Hippocampal formation (tissue), 2 donors: ENCODE data around the gene TJP2.
"Not testable (repeated sequence)": the region's sequence is repeated elsewhere in the genome, so short reads cannot be mapped to it uniquely, and the experiment has no call there.

ENCODE experiments used
- DNase-seq, 2 donors: peaks; one replicate each; lab custom pipeline; 2025; lab: John Stamatoyannopoulos, UW

TJP2 gene

GRCh38 chr9:69292078-69292477, 118.0 kb downstream of the TJP2 start:
- DNase-seq, result no peak

- no peak for DNase-seq
Observed at GRCh38 chr9:69293156-69293555, 119.1 kb downstream of the TJP2 start.

- DNase-seq, result no peak
Observed at GRCh38 chr9:69295872-69296552, 121.9 kb downstream of the TJP2 start.

- DNase-seq, result no peak
Observed at GRCh38 chr9:69297300-69297980, 123.4 kb downstream of the TJP2 start.

GRCh38 chr9:69299315-69299714, 125.2 kb downstream of the TJP2 start:
- DNase-seq, result no peak

- no peak for DNase-seq
Observed at GRCh38 chr9:69299826-69300225, 125.7 kb downstream of the TJP2 start.

- DNase-seq, result no peak
Observed at GRCh38 chr9:69303331-69303730, 129.3 kb downstream of the TJP2 start.

- DNase-seq, result not testable (repeated sequence)
Observed at GRCh38 chr9:69306895-69307445, 132.9 kb downstream of the TJP2 start.

- DNase-seq, result no peak
Observed at GRCh38 chr9:69307446-69308205, 133.5 kb downstream of the TJP2 start.

GRCh38 chr9:69308206-69308931, 134.3 kb downstream of the TJP2 start:
- DNase-seq, result no peak

- DNase-seq, result no peak
Observed at GRCh38 chr9:69313175-69313574, 139.1 kb downstream of the TJP2 start.

- DNase-seq, result no peak
Observed at GRCh38 chr9:69314547-69314946, 140.5 kb downstream of the TJP2 start.

- no peak for DNase-seq
Observed at GRCh38 chr9:69317081-69317480, 143.0 kb downstream of the TJP2 start.

GRCh38 chr9:69317894-69318293, 143.8 kb downstream of the TJP2 start:
- no peak for DNase-seq

GRCh38 chr9:69319324-69320025, 145.4 kb downstream of the TJP2 start:
- no peak for DNase-seq

GRCh38 chr9:69322256-69322655, 148.2 kb downstream of the TJP2 start:
- no peak for DNase-seq

- no peak for DNase-seq
Observed at GRCh38 chr9:69323861-69324260, 149.8 kb downstream of the TJP2 start.
